ENCODE data around the gene TFDP1.

Gene TFDP1

DNA sequence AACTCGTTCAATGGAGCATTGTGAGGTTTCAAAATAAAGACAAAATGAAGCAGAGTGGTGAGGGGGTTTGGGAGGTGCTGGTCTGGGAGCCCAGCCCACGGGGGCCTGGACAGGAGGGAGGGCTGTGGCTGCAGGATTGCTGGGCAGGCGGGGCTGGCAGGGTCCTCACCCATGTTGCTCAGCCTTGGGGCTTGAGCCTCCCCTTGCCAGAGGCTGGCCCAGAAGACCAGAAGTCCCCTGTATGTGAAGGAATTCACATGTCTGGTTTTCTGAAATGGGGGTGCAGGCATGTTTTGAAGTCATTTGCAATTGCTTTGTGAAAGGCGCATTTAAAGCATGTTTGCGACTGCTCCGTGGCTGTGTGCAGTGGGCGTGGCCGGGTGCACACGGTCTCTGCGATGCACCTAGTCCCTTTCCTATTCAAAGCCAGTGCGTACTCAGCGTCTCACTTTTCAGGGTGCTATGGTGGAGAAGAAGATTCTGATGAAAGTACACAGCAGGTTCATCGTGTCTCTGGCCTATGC is 84.7 kb downstream of the TFDP1 start:
- H3K36me3 ChIP-seq (ENCODE audit: insufficient read depth, low read length), result no peaks in the 10 kb centered on the region
- H3K27me3 ChIP-seq (ENCODE audit: control insufficient read depth, insufficient read depth, low read length), result peaks cover 40% of the 10 kb centered on the region

DNA sequence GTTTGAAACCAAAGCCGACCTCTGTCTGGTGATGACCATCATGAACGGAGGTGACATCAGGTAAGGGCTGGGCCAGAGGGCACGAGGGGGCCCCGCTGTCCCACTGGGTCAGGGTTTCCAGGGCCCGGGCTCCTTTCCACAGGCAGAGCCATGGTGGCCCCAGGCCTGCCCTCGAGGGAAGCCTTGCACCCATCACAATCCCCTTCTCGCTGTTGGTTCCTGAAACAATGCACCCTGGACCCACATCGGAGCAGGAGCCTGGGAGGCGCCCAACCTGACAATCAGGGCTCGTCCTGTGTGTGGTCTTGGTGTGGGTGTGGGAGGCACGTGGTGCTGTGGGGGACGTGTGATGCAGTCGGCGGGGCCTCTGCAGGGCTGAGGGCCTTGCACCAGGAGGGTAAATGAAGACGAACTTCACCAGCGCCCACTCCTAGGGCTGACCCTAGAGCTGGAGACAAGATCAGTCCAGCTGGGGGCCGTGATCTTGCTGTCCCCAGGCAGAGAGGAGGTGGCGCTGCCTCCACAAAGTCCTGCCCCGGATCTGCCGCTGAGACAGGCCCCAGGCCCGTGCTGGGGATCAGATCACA is 85.3 kb downstream of the TFDP1 start:
- Histone ChIP-seq H3K9me3 (replicated peaks; ENCODE audit: low read length) (no peaks in the 10 kb centered on the region), H3K4me1 (ENCODE audit: control insufficient read depth, insufficient read depth, low read length) (no peaks in the 10 kb centered on the region), H3K36me3 (ENCODE audit: insufficient read depth, low read length) (no peaks in the 10 kb centered on the region), H3K4me2 (ENCODE audit: low read length) (no peak overlapping the region), H3K9ac (ENCODE audit: low read depth, low read length) (no peak overlapping the region), H3K4me3 (ENCODE audit: low read length) (no peak overlapping the region), H3K27me3 (ENCODE audit: control insufficient read depth, insufficient read depth, low read length) (peaks cover 34% of the 10 kb centered on the region)

More for the DNA sequence above, 84.7 kb downstream of the TFDP1 start:
- Histone ChIP-seq H3K4me3 (ENCODE audit: low read length) (no peak overlapping the region), H3K4me1 (ENCODE audit: control insufficient read depth, insufficient read depth, low read length) (no peaks in the 10 kb centered on the region), H3K9me3 (replicated peaks; ENCODE audit: low read length) (no peaks in the 10 kb centered on the region), H3K9ac (ENCODE audit: low read depth, low read length) (no peak overlapping the region), H3K4me2 (ENCODE audit: low read length) (no peak overlapping the region)

DNA sequence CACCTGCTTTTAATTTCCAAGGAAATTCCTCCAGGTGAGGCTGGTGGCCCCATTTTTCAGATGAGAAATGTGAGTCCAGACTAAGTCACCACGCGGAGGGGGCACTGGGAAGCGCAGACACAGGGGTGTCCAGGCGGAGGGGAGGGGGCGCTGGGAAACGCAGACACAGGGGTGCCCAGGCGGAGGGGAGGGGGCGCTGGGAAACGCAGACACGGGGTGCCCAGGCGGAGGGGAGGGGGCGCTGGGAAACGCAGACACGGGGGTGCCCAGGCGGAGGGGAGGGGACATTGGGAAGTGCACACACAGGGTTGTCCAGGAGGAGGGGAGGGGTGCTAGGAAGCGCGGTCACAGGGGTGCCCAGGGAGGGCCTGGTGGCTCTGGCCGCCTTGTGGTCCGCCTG is 86.0 kb downstream of the TFDP1 start:
- Histone ChIP-seq H3K4me3 (ENCODE audit: low read length) (no peak overlapping the region), H3K9me3 (replicated peaks; ENCODE audit: low read length) (no peaks in the 10 kb centered on the region), H3K4me2 (ENCODE audit: low read length) (no peak overlapping the region), H3K27me3 (ENCODE audit: control insufficient read depth, insufficient read depth, low read length) (peaks cover 27% of the 10 kb centered on the region), H3K36me3 (ENCODE audit: insufficient read depth, low read length) (no peaks in the 10 kb centered on the region), H3K4me1 (ENCODE audit: control insufficient read depth, insufficient read depth, low read length) (no peaks in the 10 kb centered on the region), H3K9ac (ENCODE audit: low read depth, low read length) (no peak overlapping the region)

DNA sequence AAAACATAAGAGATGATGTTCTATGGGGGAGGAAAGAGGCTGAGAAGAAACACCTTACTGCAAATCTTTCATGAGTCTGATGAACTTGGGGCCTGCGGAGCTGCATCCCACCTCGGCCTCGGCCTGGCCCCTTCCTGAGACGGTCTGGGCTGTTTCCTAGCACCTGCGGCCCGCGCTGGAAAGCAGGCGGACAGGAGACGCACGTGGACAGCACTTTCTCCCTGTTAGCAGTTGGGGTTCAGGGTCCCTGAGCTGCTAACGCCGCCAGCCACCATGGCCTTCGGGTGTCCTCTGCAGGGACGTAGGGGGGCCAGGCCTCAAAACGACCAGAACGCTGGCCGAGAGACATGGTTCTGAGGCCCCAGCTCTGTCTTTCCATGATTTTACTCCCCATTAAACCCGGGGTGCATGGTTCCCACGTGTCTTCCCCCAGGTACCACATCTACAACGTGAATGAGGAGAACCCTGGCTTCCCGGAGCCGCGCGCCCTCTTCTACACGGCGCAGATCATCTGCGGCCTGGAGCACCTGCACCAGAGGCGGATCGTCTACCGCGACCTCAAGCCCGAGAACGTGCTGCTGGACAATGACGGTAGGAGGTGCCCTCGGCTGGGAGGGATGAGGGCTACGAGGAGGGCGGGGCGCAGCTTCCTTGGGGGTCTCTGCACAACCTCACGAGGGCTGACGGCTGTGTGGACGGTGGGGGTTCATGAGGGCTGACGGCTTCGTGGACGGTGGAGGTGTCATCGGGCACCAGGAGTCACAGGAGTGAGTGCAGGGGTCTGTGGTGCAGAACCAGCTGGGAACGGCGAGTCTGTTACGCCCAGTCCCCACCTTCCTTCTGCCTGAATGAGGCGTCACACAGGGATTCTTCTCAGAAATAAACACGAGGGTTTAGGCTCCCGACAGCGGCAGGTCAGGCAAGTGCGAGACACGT is 86.8 kb downstream of the TFDP1 start:
- no peaks in the 10 kb centered on the region for H3K9me3 ChIP-seq (replicated peaks; ENCODE audit: low read length)
- H3K4me1 ChIP-seq (ENCODE audit: control insufficient read depth, insufficient read depth, low read length), result no peaks in the 10 kb centered on the region
- no peak overlapping the region for H3K9ac ChIP-seq (ENCODE audit: low read depth, low read length)
- no peak overlapping the region for H3K4me2 ChIP-seq (ENCODE audit: low read length)
- H3K4me3 ChIP-seq (ENCODE audit: low read length), result no peak overlapping the region
- H3K27me3 ChIP-seq (ENCODE audit: control insufficient read depth, insufficient read depth, low read length), result peaks cover 25% of the 10 kb centered on the region
- no peaks in the 10 kb centered on the region for H3K36me3 ChIP-seq (ENCODE audit: insufficient read depth, low read length)

DNA sequence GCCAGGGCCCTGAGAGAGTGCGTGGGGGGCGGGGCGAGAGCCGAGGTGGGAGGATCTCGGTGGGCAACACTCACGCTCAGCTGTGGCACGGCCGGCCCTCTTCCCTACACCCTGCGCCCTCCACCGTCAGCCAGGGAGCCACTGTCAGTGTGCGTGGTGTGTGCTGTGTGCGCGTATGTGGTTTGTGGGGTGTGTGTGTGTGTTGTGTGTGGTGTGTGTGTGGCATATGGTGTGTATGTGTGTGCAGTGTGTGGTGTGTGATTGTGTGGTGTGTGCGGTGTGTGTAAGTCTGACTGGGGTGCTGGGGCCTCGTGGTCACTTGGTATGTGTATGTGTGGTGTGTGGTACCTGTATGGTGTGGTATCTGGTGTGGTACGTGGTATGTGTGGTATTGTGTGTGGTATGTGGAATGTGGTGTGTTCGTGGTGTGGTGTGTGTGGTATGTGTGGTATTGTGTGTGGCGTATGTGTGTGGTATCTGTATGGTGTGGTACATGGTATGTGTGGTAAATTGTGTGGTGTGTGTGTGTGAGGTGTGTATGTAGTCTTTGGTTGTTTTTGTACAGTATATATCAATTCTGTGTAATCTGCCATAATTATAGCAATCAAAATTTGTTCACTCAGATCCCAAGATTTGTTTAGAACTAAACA is 87.6 kb downstream of the TFDP1 start:
- peaks cover 21% of the 10 kb centered on the region for H3K27me3 ChIP-seq (ENCODE audit: control insufficient read depth, insufficient read depth, low read length)
- H3K4me1 ChIP-seq (ENCODE audit: control insufficient read depth, insufficient read depth, low read length), result no peaks in the 10 kb centered on the region
- no peak overlapping the region for H3K4me2 ChIP-seq (ENCODE audit: low read length)
- no peaks in the 10 kb centered on the region for H3K36me3 ChIP-seq (ENCODE audit: insufficient read depth, low read length)
- H3K9me3 ChIP-seq (replicated peaks; ENCODE audit: low read length), result no peaks in the 10 kb centered on the region
- no peak overlapping the region for H3K4me3 ChIP-seq (ENCODE audit: low read length)
- no peak overlapping the region for H3K9ac ChIP-seq (ENCODE audit: low read depth, low read length)

Measured in skeletal muscle satellite cell (primary cell).